Right lung (tissue), 5 donors: ENCODE data around the gene EIF2S3. TPM values are rescaled to one million over a fixed set of nuclear protein-coding genes. Genes with fewer than 3 reads are reported as not detected.
"Not testable (repeated sequence)": the region's sequence is repeated elsewhere in the genome, so short reads cannot be mapped to it uniquely, and the experiment has no call there.

Source experiments
- DNase-seq, 2 donors: peaks; one replicate each; pipeline ENCODE4 v3.0.0-alpha.2; 2013
- polyA plus RNA-seq, 5 donors: library from polyadenylated mRNA; unstranded; fragments of 120-200 nt; gene quantifications; one replicate each; pipeline versions ENCODE4 v1.2.1 to v1.2.3, GENCODE V29; 2013; ENCODE audit warnings: inconsistent platforms in 1 of 5, low replicate concordance in 1 of 5; ENCODE audit not compliant: insufficient read length in 5 of 5, insufficient read depth in 1 of 5

The EIF2S3 gene
- polyA plus RNA-seq, 5 donors = 170 to 240 (median 223) TPM

GRCh38 chrX:24037729-24038128 lies 17.0 kb upstream of the EIF2S3 start:
- no peak for DNase-seq

- DNase-seq = not testable (repeated sequence)
These were observed 8.7 kb upstream of the EIF2S3 start for GRCh38 chrX:24046060-24046459.

DNA sequence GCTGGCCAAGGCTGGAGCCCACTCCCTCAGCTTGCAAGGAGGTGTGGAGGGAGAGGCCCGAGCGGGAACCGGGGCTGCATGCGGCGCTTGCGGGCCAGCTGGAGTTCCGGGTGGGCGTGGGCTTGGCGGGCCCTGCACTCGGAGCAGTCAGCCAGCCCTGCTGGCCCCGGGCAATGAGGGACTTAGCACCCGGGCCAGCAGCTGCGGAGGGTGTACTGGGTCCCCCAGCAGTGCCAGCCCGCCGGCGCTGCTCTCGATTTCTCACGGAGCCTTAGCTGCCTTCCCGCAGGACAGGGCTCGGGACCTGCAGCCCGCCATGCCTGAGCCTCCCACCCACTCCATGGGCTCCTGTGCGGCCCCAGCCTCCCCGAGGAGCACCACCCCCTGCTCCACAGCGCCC lies 5.1 kb upstream of the EIF2S3 start:
- not testable (repeated sequence) for DNase-seq

DNA sequence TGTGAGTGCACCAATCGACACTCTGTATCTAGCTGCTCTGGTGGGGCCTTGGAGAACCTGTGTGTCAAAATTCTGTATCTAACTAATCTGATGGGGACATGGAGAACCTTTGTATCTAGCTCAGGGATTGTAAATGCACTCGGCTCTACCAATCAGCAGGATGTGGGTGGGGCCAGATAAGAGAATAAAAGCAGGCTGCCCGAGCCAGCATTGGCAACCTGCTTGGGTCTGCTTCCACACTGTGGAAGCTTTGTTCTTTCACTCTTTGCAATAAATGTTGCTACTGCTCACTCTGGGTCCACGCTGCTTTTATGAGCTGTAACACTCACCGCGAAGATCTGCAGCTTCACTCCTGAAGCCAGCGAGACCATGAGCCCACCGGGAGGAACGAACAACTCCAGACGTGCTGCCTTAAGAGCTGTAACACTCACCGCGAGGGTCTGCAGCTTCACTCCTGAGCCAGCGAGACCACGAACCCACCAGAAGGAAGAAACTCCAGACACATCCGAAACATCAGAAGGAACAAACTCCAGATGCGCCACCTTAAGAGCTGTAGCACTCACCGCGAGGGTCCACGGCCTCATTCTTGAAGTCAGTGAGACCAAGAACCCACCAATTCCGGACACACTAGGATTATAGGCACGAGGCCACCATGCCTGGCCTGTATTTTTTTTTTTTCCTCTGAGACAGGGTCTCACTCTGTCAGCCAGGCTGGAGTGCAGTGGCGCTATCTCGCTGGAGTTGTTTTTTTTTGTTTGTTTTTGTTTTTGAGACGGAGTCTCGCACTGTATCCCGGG lies 4.0 kb upstream of the EIF2S3 start:
- not testable (repeated sequence) for DNase-seq

DNA sequence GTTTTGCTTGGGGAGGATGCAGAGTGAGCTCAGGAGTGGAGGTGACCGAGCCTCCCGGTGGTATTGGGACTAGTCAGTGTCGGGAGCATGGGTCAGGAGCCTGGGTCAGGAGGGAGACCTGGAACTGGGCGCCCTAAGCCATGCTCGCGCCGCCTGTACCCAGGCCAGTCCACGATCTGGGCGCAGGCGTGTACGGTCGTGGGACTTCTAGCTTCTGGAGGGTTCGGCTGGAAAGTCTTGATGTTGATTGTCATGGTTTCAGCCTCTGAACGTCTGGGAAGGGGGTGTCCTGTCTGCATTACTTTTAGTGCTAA lies 244 bp downstream of the EIF2S3 start:
- no peak for DNase-seq

- DNase-seq = no peak
These were observed 8.7 kb downstream of the EIF2S3 start for GRCh38 chrX:24063488-24063887.

- DNase-seq = no peak
These were observed 15.1 kb downstream of the EIF2S3 start for GRCh38 chrX:24069877-24070276.

GRCh38 chrX:24079411-24079810 lies 24.7 kb downstream of the EIF2S3 start:
- DNase-seq = no peak

DNA sequence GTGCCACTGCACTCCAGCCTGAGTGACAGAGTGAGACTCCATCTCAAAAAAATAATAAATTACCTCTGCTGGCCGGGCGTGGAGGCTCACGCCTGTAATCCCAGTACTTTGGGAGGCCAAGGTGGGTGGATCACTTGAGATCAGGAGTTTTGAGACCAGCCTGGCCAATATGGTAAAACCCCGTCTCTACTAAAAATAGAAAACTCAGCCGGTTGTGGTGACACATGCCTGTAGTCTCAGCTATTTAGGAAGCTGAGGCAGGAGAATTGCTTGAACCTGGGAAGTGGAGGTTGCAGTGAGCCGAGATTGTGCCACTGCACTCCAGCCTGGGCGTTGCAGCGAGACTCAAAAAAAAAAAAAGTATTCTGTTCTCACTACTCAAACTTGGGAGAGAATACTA lies 25.5 kb downstream of the EIF2S3 start:
- DNase-seq = not testable (repeated sequence)

- DNase-seq = no peak
These were observed 25.9 kb downstream of the EIF2S3 start for GRCh38 chrX:24080704-24081103.

- DNase-seq = peak; percentile 7 to 14
These were observed 27.0 kb downstream of the EIF2S3 start for GRCh38 chrX:24081661-24082154.

DNA sequence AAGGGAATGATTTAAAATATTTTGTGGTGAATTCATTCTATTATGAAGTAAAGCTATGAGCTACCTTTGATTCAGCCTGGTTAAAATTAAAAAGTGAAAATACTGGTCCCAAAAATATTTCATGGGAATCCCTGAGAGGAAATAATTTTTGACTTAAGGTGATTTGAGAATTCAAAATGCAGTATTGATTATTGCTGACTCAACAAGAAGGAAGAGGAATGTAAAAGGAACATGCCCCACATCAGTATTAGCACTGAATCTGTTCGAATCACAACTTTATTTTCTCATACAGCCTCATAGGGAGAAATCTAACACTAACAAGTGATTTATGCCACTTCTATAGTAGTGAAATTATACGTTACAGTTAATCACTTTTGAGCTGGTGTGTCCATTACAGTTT lies 27.7 kb downstream of the EIF2S3 start:
- DNase-seq = no peak

DNA sequence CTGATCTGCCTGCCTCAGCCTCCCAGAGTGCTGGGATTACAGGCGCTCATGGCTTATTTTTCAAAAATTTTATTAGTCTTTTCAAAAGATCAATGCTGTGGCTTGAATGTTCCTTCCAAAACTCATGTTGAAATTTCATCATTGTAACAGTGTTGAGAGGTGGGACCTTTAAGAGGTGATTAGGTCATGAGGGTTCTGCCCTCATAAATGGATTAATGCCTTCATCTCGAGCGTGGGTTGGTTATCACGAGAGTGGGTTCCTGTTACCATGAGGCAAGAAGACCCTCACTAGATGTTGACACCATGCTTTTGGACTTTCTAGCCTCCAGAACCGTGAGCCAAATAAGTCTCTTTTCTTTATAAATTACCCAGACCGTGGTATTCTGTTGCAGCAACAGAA lies 30.3 kb downstream of the EIF2S3 start:
- no peak for DNase-seq

- no peak for DNase-seq
These were observed 35.8 kb downstream of the EIF2S3 start for GRCh38 chrX:24090300-24091200.

- DNase-seq = no peak
These were observed 39.0 kb downstream of the EIF2S3 start for GRCh38 chrX:24093746-24094145.

- no peak for DNase-seq
These were observed 43.0 kb downstream of the EIF2S3 start for GRCh38 chrX:24097741-24098260.

DNA sequence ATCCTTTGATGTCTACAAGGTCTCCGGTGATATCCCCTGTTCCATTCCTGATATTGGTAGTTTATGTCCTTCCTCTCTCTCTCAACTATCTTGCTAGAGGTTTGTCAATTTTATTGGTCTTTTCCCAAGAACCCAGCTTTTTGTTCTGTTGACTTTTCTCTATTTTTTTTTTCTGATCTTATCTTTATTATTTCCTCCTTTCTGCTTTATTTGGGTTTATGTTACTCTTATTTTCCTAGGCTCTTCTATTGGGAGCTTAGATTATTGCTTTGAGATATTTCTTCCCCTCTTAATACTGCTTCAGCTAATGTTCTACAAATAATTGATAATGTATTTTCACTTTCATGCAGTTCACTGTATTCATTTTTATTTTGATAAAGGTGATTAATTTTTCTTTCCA lies 44.2 kb downstream of the EIF2S3 start:
- no peak for DNase-seq

DNA sequence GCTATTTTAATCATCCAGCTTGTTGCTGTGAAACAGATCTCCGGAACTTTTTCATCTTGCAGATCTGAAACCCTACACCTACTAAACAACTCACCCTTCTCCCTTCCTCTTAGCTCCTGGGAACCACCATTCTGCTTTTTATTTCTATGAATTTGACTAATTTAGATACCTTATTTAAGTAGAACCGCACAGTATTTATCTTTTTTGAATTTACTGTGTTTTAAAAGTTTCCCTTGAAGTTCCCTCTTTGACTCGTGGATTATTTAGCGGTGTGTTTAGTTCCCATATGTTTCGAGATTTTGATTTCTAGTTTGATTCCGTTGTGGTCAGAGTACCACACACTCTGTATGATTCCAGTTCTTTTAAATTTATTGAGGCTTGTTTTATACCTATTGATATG lies 44.6 kb downstream of the EIF2S3 start:
- DNase-seq = no peak

GRCh38 chrX:24100713-24101112 lies 46.0 kb downstream of the EIF2S3 start:
- no peak for DNase-seq

- DNase-seq = no peak
These were observed 55.3 kb downstream of the EIF2S3 start for GRCh38 chrX:24110069-24110468.

- no peak for DNase-seq
These were observed 58.4 kb downstream of the EIF2S3 start for GRCh38 chrX:24113181-24113580.

- DNase-seq = peak; percentile 62 to 73
These were observed 62.5 kb downstream of the EIF2S3 start for GRCh38 chrX:24117258-24117657.
